HG03460 (cell line): ENCODE measurements around the gene VAV1.
"Not testable (repeated sequence)": the region's sequence is repeated elsewhere in the genome, so short reads cannot be mapped to it uniquely, and the experiment has no call there.

Source experiments
- ATAC-seq: cut with Tn5 transposase; IDR thresholded peaks from one replicate; pipeline ENCODE4 v1.9.1; 2021; ENCODE audit not compliant: unreplicated experiment

The VAV1 gene

GRCh38 chr19:6790194-6791128, 18.0 kb downstream of the VAV1 start:
- no peak for ATAC-seq

- ATAC-seq = no peak
Measured at GRCh38 chr19:6791237-6791636, 18.7 kb downstream of the VAV1 start.

- ATAC-seq = no peak
Measured at GRCh38 chr19:6793411-6793810, 20.9 kb downstream of the VAV1 start.

GRCh38 chr19:6793973-6794372, 21.5 kb downstream of the VAV1 start:
- ATAC-seq = no peak

GRCh38 chr19:6794686-6795431, 22.4 kb downstream of the VAV1 start:
- no peak for ATAC-seq

GRCh38 chr19:6796278-6796677, 23.8 kb downstream of the VAV1 start:
- no peak for ATAC-seq

GRCh38 chr19:6797646-6798045, 25.1 kb downstream of the VAV1 start:
- no peak for ATAC-seq

GRCh38 chr19:6800160-6800790, 27.8 kb downstream of the VAV1 start:
- not testable (repeated sequence) for ATAC-seq

GRCh38 chr19:6800991-6801484, 28.5 kb downstream of the VAV1 start:
- ATAC-seq = no peak

- ATAC-seq = peak; percentile 50
Measured at GRCh38 chr19:6801485-6802086, 29.1 kb downstream of the VAV1 start.

GRCh38 chr19:6802336-6803035, 30.0 kb downstream of the VAV1 start:
- peak; percentile 48 for ATAC-seq

- ATAC-seq = no peak
Measured at GRCh38 chr19:6803036-6803404, 30.5 kb downstream of the VAV1 start.

GRCh38 chr19:6806488-6806887, 34.0 kb downstream of the VAV1 start:
- no peak for ATAC-seq

GRCh38 chr19:6807291-6807690, 34.8 kb downstream of the VAV1 start:
- ATAC-seq = no peak

- no peak for ATAC-seq
Measured at GRCh38 chr19:6808494-6808893, 36.0 kb downstream of the VAV1 start.

- ATAC-seq = no peak
Measured at GRCh38 chr19:6809262-6809661, 36.8 kb downstream of the VAV1 start.

- no peak for ATAC-seq
Measured at GRCh38 chr19:6811378-6811777, 38.9 kb downstream of the VAV1 start.

- ATAC-seq = no peak
Measured at GRCh38 chr19:6811906-6812305, 39.4 kb downstream of the VAV1 start.

GRCh38 chr19:6812612-6813011, 40.1 kb downstream of the VAV1 start:
- ATAC-seq = no peak

- no peak for ATAC-seq
Measured at GRCh38 chr19:6813659-6814058, 41.2 kb downstream of the VAV1 start.
